Activated T-helper 9 cell treated with anti-CD3 and anti-CD28 coated beads, Interleukin-2, amount 50 U/mL, for 16 hours (primary cell): ENCODE results near the gene FBXO9.
"Not testable (repeated sequence)": the region's sequence is repeated elsewhere in the genome, so short reads cannot be mapped to it uniquely, and the experiment has no call there.

Experiments
- DNase-seq: peaks from one replicate; pipeline ENCODE4 v3.0.0-alpha.2; 2020; ENCODE audit warnings: low read depth

The FBXO9 gene

GRCh38 chr6:53048431-53049195 lies 16.6 kb upstream of the FBXO9 start:
- no peak for DNase-seq

- no peak for DNase-seq
Measured at GRCh38 chr6:53049415-53049814, 15.8 kb upstream of the FBXO9 start.

GRCh38 chr6:53052152-53052551 lies 13.1 kb upstream of the FBXO9 start:
- not testable (repeated sequence) for DNase-seq

- no peak for DNase-seq
Measured at GRCh38 chr6:53054532-53054931, 10.7 kb upstream of the FBXO9 start.

GRCh38 chr6:53055873-53056272 lies 9.3 kb upstream of the FBXO9 start:
- DNase-seq = no peak

- no peak for DNase-seq
Measured at GRCh38 chr6:53056273-53056672, 8.9 kb upstream of the FBXO9 start.

- DNase-seq = no peak
Measured at GRCh38 chr6:53058388-53059195, 6.6 kb upstream of the FBXO9 start.

- no peak for DNase-seq
Measured at GRCh38 chr6:53059648-53060589, 5.3 kb upstream of the FBXO9 start.

GRCh38 chr6:53062169-53062539 lies 3.0 kb upstream of the FBXO9 start:
- DNase-seq = no peak

- not testable (repeated sequence) for DNase-seq
Measured at GRCh38 chr6:53064255-53064654, 949 bp upstream of the FBXO9 start.

- DNase-seq = peak; percentile 92
Measured at GRCh38 chr6:53064726-53065265, 408 bp upstream of the FBXO9 start.

- DNase-seq = peak; percentile 15
Measured at GRCh38 chr6:53066077-53066417, 843 bp downstream of the FBXO9 start.

GRCh38 chr6:53066874-53067706 lies 1.9 kb downstream of the FBXO9 start:
- no peak for DNase-seq

- DNase-seq = no peak
Measured at GRCh38 chr6:53067849-53068361, 2.7 kb downstream of the FBXO9 start.

GRCh38 chr6:53069427-53069826 lies 4.2 kb downstream of the FBXO9 start:
- DNase-seq = no peak

- DNase-seq = no peak
Measured at GRCh38 chr6:53070806-53071205, 5.6 kb downstream of the FBXO9 start.

- DNase-seq = no peak
Measured at GRCh38 chr6:53074347-53074746, 9.1 kb downstream of the FBXO9 start.

- no peak for DNase-seq
Measured at GRCh38 chr6:53080813-53081212, 15.6 kb downstream of the FBXO9 start.

- no peak for DNase-seq
Measured at GRCh38 chr6:53086302-53086701, 21.1 kb downstream of the FBXO9 start.

GRCh38 chr6:53089948-53090347 lies 24.7 kb downstream of the FBXO9 start:
- no peak for DNase-seq

GRCh38 chr6:53090576-53090975 lies 25.4 kb downstream of the FBXO9 start:
- no peak for DNase-seq
